OCI-LY3 (cell line): ENCODE results near the gene GCC1.

Experiments
- CTCF ChIP-seq: fragments of 200-600, 300-600 bp; sonication (generic); IDR thresholded peaks from 2 replicates; pipeline ENCODE4 v1.5.1; 2014; ENCODE audit warnings: antibody characterized with exemption, low read length, low read depth
- EZH2phosphoT487 ChIP-seq: fragments of 200-600 bp; shearing (Covaris generic); IDR thresholded peaks from 2 replicates; pipeline ENCODE4 v1.6.1; 2018; ENCODE audit warnings: antibody characterized with exemption, mixed run types, low read depth

DNA sequence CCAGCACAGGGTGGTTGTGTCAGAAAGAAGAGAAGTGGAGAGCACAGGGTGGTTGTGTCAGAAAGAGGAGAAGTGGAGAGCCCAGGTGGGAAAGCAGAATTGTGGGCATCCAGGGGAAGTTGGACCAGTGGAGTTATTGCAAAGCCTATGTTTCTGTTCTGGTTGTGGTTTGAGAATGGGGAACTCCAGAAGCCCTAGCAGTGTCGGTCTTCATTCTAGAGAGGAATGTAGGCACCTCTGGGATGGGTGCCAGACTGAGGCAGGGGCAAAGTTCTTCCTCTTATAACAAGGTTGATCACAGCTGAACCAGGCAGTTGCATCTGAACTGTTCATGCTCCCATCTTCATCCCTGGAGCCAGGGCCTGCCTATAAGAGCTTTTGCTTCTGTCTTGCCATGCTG lies 9.1 kb upstream of the GCC1 start:
- TF ChIP-seq CTCF, result no peak
- no peak for TF ChIP-seq EZH2phosphoT487
